Neuronal stem cell (in vitro differentiated cells): ENCODE results near the gene ADK.

Source experiments
- DNase-seq: peaks from one replicate; pipeline ENCODE4 v3.0.0-alpha.2; 2013; ENCODE audit warnings: low spot score
- H2AFZ ChIP-seq: one replicate; pipeline ENCODE4 v1.6.1; 2013; ENCODE audit warnings: mild to moderate bottlenecking, low read length, inconsistent platforms
- H2AK5ac ChIP-seq: 2 replicates; pipeline ENCODE4 v1.6.1; 2013; ENCODE audit warnings: low read depth, mild to moderate bottlenecking, inconsistent platforms, low read length, moderate library complexity, mixed read lengths
- H2BK120ac ChIP-seq: 2 replicates; pipeline ENCODE4 v1.6.1; 2013; ENCODE audit warnings: low read depth, mild to moderate bottlenecking, inconsistent platforms, low read length, moderate library complexity, mixed read lengths
- H2BK12ac ChIP-seq: one replicate; pipeline ENCODE4 v1.6.1; 2013; ENCODE audit warnings: low read length, inconsistent platforms
- H2BK15ac ChIP-seq: 2 replicates; pipeline ENCODE4 v1.6.1; 2013; ENCODE audit warnings: mild to moderate bottlenecking, low read length, inconsistent platforms, mixed read lengths
- H2BK5ac ChIP-seq: one replicate; pipeline ENCODE4 v1.6.1; 2013; ENCODE audit warnings: inconsistent platforms, mild to moderate bottlenecking, low read length, moderate library complexity
- H3K14ac ChIP-seq: one replicate; pipeline ENCODE4 v1.6.1; 2013; ENCODE audit warnings: low read length, inconsistent platforms
- H3K18ac ChIP-seq: 2 replicates; pipeline ENCODE4 v1.6.1; 2013; ENCODE audit warnings: low read length, inconsistent platforms
- H3K23ac ChIP-seq: 2 replicates; pipeline ENCODE4 v1.6.1; 2013; ENCODE audit warnings: low read depth, mild to moderate bottlenecking, mixed read lengths, low read length, inconsistent platforms; ENCODE audit not compliant: poor library complexity
- H3K27ac ChIP-seq: replicated peaks from 3 replicates; pipeline ENCODE4 v1.5.1; 2013; ENCODE audit warnings: low read length, inconsistent platforms
- H3K27me3 ChIP-seq, 3 experiments: 2 replicates each; pipeline ENCODE4 v1.6.1; 2013; ENCODE audit warnings: low read length in 3 of 3, mild to moderate bottlenecking in 2 of 3, inconsistent platforms in 1 of 3, low read depth in 1 of 3, mixed read lengths in 1 of 3, moderate library complexity in 1 of 3; ENCODE audit not compliant: control insufficient read depth in 3 of 3, insufficient read depth in 3 of 3
- H3K36me3 ChIP-seq, 2 donors: replicated peaks in 1 of 2; 2 replicates each; pipeline ENCODE4 v1.6.1; 2013; ENCODE audit warnings: low read length in 2 of 2; ENCODE audit not compliant: control insufficient read depth in 2 of 2, insufficient read depth in 2 of 2
- H3K4ac ChIP-seq: 2 replicates; pipeline ENCODE4 v1.6.1; 2013; ENCODE audit warnings: inconsistent platforms, mild to moderate bottlenecking, low read length, moderate library complexity
- H3K4me1 ChIP-seq, 2 donors: 1 replicate in 1 of 2; 2 replicates in 1 of 2; pipeline ENCODE4 v1.6.1; 2013; ENCODE audit warnings: low read length in 2 of 2, low read depth in 1 of 2; ENCODE audit not compliant: control insufficient read depth in 2 of 2, insufficient read depth in 1 of 2
- H3K4me2 ChIP-seq: one replicate; pipeline ENCODE4 v1.6.1; 2013; ENCODE audit warnings: mild to moderate bottlenecking, low read length, inconsistent platforms; ENCODE audit not compliant: insufficient read depth, poor library complexity, severe bottlenecking
- H3K4me3 ChIP-seq, 2 donors: 2 replicates each; pipeline ENCODE4 v1.5.1; 2013; ENCODE audit warnings: low read length in 2 of 2, mild to moderate bottlenecking in 2 of 2, inconsistent platforms in 1 of 2, moderate library complexity in 1 of 2
- H3K79me1 ChIP-seq: one replicate; pipeline ENCODE4 v1.6.1; 2013; ENCODE audit warnings: low read depth, mild to moderate bottlenecking, inconsistent platforms, low read length, moderate library complexity
- H3K9ac ChIP-seq: one replicate; pipeline ENCODE4 v1.6.1; 2013; ENCODE audit warnings: mild to moderate bottlenecking, low read depth, low read length, inconsistent platforms; ENCODE audit not compliant: poor library complexity
- H3K9me3 ChIP-seq, 2 donors: replicated peaks in 1 of 2; 2 replicates each; pipeline versions ENCODE3 to v1.6.1; 2013; ENCODE audit warnings: low read length in 2 of 2, mild to moderate bottlenecking in 2 of 2, inconsistent platforms in 1 of 2, low read depth in 1 of 2, mixed read lengths in 1 of 2, moderate library complexity in 1 of 2; ENCODE audit not compliant: control insufficient read depth in 2 of 2, insufficient read depth in 1 of 2
- H4K8ac ChIP-seq: one replicate; pipeline ENCODE4 v1.6.1; 2013; ENCODE audit warnings: low read depth, mild to moderate bottlenecking, inconsistent platforms, low read length, moderate library complexity
- H4K91ac ChIP-seq: one replicate; pipeline ENCODE4 v1.6.1; 2013; ENCODE audit warnings: low read length, low read depth, mild to moderate bottlenecking, inconsistent platforms; ENCODE audit not compliant: poor library complexity
- WGBS, 2 donors: extraction: QIAGEN DNeasy Blood & Tissue Kit; methylation state at CpG; one replicate each; pipeline ENCODE4 v1.1.7; 2013; ENCODE audit warnings: missing lambda C conversion rate in 2 of 2, mixed read lengths in 1 of 2; ENCODE audit not compliant: insufficient read length in 2 of 2, insufficient replicate concordance in 1 of 2; ENCODE audit errors: extremely low coverage in 2 of 2; 5-methylcytosine and 5-hydroxymethylcytosine counted together

Gene ADK

GRCh38 chr10:74380795-74381194 lies 229.8 kb downstream of the ADK start:
- Histone ChIP-seq H3K4me3 (no peak overlapping the region), H2BK5ac (no peak overlapping the region), H3K27ac (no peak overlapping the region), H3K79me1 (no peaks in the 10 kb centered on the region), H3K9me3 (no peaks in the 10 kb centered on the region), H3K23ac (no peak overlapping the region), H2BK15ac (no peak overlapping the region), H4K8ac (no peak overlapping the region), H3K9ac (no peak overlapping the region), H2AFZ (no peak overlapping the region), H3K4ac (no peak overlapping the region), H3K18ac (no peak overlapping the region), H2BK12ac (no peak overlapping the region), H3K27me3 (no peaks in the 10 kb centered on the region), H2AK5ac (no peak overlapping the region), H3K4me1 (no peaks in the 10 kb centered on the region), H3K14ac (no peak overlapping the region), H4K91ac (no peak overlapping the region), H2BK120ac (no peak overlapping the region), H3K4me2 (no peak overlapping the region), H3K36me3 (no peaks in the 10 kb centered on the region)
- DNase-seq, result no peak
- no CpG with 5 or more reads among the region's 1 CpG for WGBS, 2 donors

- Histone ChIP-seq H3K23ac (no peak overlapping the region), H2BK120ac (no peak overlapping the region), H3K27ac (no peak overlapping the region), H4K91ac (no peak overlapping the region), H2AFZ (no peak overlapping the region), H2BK12ac (no peak overlapping the region), H3K14ac (no peak overlapping the region), H3K18ac (no peak overlapping the region), H2AK5ac (no peak overlapping the region), H3K4me1 (no peaks in the 10 kb centered on the region), H3K4ac (no peak overlapping the region), H3K9ac (no peak overlapping the region), H3K27me3 (no peaks in the 10 kb centered on the region), H2BK5ac (no peak overlapping the region), H4K8ac (no peak overlapping the region), H3K79me1 (no peaks in the 10 kb centered on the region), H2BK15ac (no peak overlapping the region), H3K4me2 (no peak overlapping the region), H3K9me3 (no peaks in the 10 kb centered on the region), H3K4me3 (no peak overlapping the region), H3K36me3 (no peaks in the 10 kb centered on the region)
- DNase-seq, result no peak
- no CpG with 5 or more reads among the region's 2 CpGs for WGBS, 2 donors
Observed at GRCh38 chr10:74381291-74381853, 230.4 kb downstream of the ADK start.

- Histone ChIP-seq H2BK15ac (no peak overlapping the region), H3K27ac (no peak overlapping the region), H3K9me3 (no peaks in the 10 kb centered on the region), H3K9ac (no peak overlapping the region), H2BK12ac (no peak overlapping the region), H3K23ac (no peak overlapping the region), H3K14ac (no peak overlapping the region), H2BK5ac (no peak overlapping the region), H3K18ac (no peak overlapping the region), H2AFZ (no peak overlapping the region), H3K4me3 (no peak overlapping the region), H2BK120ac (no peak overlapping the region), H3K36me3 (no peaks in the 10 kb centered on the region), H3K4me1 (no peaks in the 10 kb centered on the region), H4K91ac (no peak overlapping the region), H3K4ac (no peak overlapping the region), H4K8ac (no peak overlapping the region), H3K4me2 (no peak overlapping the region), H3K79me1 (no peaks in the 10 kb centered on the region), H3K27me3 (no peaks in the 10 kb centered on the region), H2AK5ac (no peak overlapping the region)
- WGBS, 2 donors, result no CpG with 5 or more reads among the region's 1 CpG
- no peak for DNase-seq
Observed at GRCh38 chr10:74382663-74383062, 231.6 kb downstream of the ADK start.

- H4K91ac ChIP-seq, result no peak overlapping the region
- no peak overlapping the region for H3K27ac ChIP-seq
- H3K9ac ChIP-seq, result no peak overlapping the region
- no peak overlapping the region for H2BK12ac ChIP-seq
- H3K9me3 ChIP-seq, result no peaks in the 10 kb centered on the region
- no peak overlapping the region for H3K4me2 ChIP-seq
- H3K23ac ChIP-seq, result no peak overlapping the region
- H3K14ac ChIP-seq, result no peak overlapping the region
- no peak overlapping the region for H2AFZ ChIP-seq
- no peak overlapping the region for H4K8ac ChIP-seq
- H2BK120ac ChIP-seq, result no peak overlapping the region
- H3K18ac ChIP-seq, result no peak overlapping the region
- H2AK5ac ChIP-seq, result no peak overlapping the region
- no peaks in the 10 kb centered on the region for H3K27me3 ChIP-seq
- H3K4me1 ChIP-seq, result no peaks in the 10 kb centered on the region
- DNase-seq, result no peak
- H3K36me3 ChIP-seq, result no peaks in the 10 kb centered on the region
- H2BK15ac ChIP-seq, result no peak overlapping the region
- no peak overlapping the region for H3K4ac ChIP-seq
- no peak overlapping the region for H3K4me3 ChIP-seq
- no peaks in the 10 kb centered on the region for H3K79me1 ChIP-seq
- no peak overlapping the region for H2BK5ac ChIP-seq
Observed at GRCh38 chr10:74383642-74384041, 232.6 kb downstream of the ADK start.
